Measurements from ENCODE around the gene UNC13C. TPM values are rescaled to one million over a fixed set of nuclear protein-coding genes. Genes with fewer than 3 reads are reported as not detected.
"Not testable (repeated sequence)": the region's sequence is repeated elsewhere in the genome, so short reads cannot be mapped to it uniquely, and the experiment has no call there.

The UNC13C gene
- 0.26 and 0.64 TPM in 2 replicates for total RNA-seq

GRCh38 chr15:53978253-53978906, at the start of gene UNC13C:
UNC13C (plus strand) TSS chr15:53978441; CDS start chr15:54012904, 34,463 bp downstream.
- Histone ChIP-seq H3K27me3 (ENCODE audit: control insufficient read depth, insufficient read depth, low read length) (peaks cover 2% of the 10 kb centered on the region), H3K4me3 (ENCODE audit: low read depth, low read length) (peak within 1 kb of the TSS; percentile 4), H3K36me3 (ENCODE audit: control insufficient read depth, insufficient read depth, low read length) (no peaks in the 10 kb centered on the region)
- DNase-seq (ENCODE audit: low read depth) (peak; percentile 3), FAIRE-seq (no peak)
- TF ChIP-seq CTCF (IDR thresholded peaks at IDR 0.05; ENCODE audit: insufficient read depth, low read length, severe bottlenecking) = no peak

GRCh38 chr15:53936137-53936536, 42.1 kb upstream of the UNC13C start:
- H3K36me3 ChIP-seq (ENCODE audit: control insufficient read depth, insufficient read depth, low read length) = no peaks in the 10 kb centered on the region
- H3K4me3 ChIP-seq (ENCODE audit: low read depth, low read length) = no peak overlapping the region
- DNase-seq (ENCODE audit: low read depth) = no peak
- no peak for TF ChIP-seq CTCF (IDR thresholded peaks at IDR 0.05; ENCODE audit: insufficient read depth, low read length, severe bottlenecking)
- no peaks in the 10 kb centered on the region for H3K27me3 ChIP-seq (ENCODE audit: control insufficient read depth, insufficient read depth, low read length)
- FAIRE-seq = no peak

GRCh38 chr15:53937632-53938031, 40.6 kb upstream of the UNC13C start:
- FAIRE-seq; DNase-seq (ENCODE audit: low read depth); H3K36me3 ChIP-seq (ENCODE audit: control insufficient read depth, insufficient read depth, low read length); H3K4me3 ChIP-seq (ENCODE audit: low read depth, low read length); H3K27me3 ChIP-seq (ENCODE audit: control insufficient read depth, insufficient read depth, low read length): not testable (repeated sequence)

GRCh38 chr15:53950572-53950971, 27.7 kb upstream of the UNC13C start:
- no peaks in the 10 kb centered on the region for H3K27me3 ChIP-seq (ENCODE audit: control insufficient read depth, insufficient read depth, low read length)
- no peak for FAIRE-seq
- no peaks in the 10 kb centered on the region for H3K36me3 ChIP-seq (ENCODE audit: control insufficient read depth, insufficient read depth, low read length)
- no peak for TF ChIP-seq CTCF (IDR thresholded peaks at IDR 0.05; ENCODE audit: insufficient read depth, low read length, severe bottlenecking)
- no peak for DNase-seq (ENCODE audit: low read depth)
- no peak overlapping the region for H3K4me3 ChIP-seq (ENCODE audit: low read depth, low read length)

GRCh38 chr15:53955396-53955795, 22.8 kb upstream of the UNC13C start:
- no peak for DNase-seq (ENCODE audit: low read depth)
- TF ChIP-seq CTCF (IDR thresholded peaks at IDR 0.05; ENCODE audit: insufficient read depth, low read length, severe bottlenecking) = no peak
- FAIRE-seq = no peak
- H3K27me3 ChIP-seq (ENCODE audit: control insufficient read depth, insufficient read depth, low read length) = no peaks in the 10 kb centered on the region
- H3K36me3 ChIP-seq (ENCODE audit: control insufficient read depth, insufficient read depth, low read length) = no peaks in the 10 kb centered on the region
- no peak overlapping the region for H3K4me3 ChIP-seq (ENCODE audit: low read depth, low read length)

- Histone ChIP-seq H3K27me3 (ENCODE audit: control insufficient read depth, insufficient read depth, low read length) (no peaks in the 10 kb centered on the region), H3K4me3 (ENCODE audit: low read depth, low read length) (no peak overlapping the region), H3K36me3 (ENCODE audit: control insufficient read depth, insufficient read depth, low read length) (no peaks in the 10 kb centered on the region)
- DNase-seq (ENCODE audit: low read depth) (peak; percentile 33), FAIRE-seq (peak; percentile 18)
- TF ChIP-seq CTCF (IDR thresholded peaks at IDR 0.05; ENCODE audit: insufficient read depth, low read length, severe bottlenecking) = peak; percentile 71
These were observed 15.3 kb upstream of the UNC13C start for GRCh38 chr15:53962646-53963561.
